ENCODE data around the gene CD247.

- TF ChIP-seq, protein P1, sequence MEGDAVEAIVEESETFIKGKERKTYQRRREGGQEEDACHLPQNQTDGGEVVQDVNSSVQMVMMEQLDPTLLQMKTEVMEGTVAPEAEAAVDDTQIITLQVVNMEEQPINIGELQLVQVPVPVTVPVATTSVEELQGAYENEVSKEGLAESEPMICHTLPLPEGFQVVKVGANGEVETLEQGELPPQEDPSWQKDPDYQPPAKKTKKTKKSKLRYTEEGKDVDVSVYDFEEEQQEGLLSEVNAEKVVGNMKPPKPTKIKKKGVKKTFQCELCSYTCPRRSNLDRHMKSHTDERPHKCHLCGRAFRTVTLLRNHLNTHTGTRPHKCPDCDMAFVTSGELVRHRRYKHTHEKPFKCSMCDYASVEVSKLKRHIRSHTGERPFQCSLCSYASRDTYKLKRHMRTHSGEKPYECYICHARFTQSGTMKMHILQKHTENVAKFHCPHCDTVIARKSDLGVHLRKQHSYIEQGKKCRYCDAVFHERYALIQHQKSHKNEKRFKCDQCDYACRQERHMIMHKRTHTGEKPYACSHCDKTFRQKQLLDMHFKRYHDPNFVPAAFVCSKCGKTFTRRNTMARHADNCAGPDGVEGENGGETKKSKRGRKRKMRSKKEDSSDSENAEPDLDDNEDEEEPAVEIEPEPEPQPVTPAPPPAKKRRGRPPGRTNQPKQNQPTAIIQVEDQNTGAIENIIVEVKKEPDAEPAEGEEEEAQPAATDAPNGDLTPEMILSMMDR (IDR thresholded peaks at IDR 0.05; ENCODE audit: low read depth, low read length), result no peak
- TF ChIP-seq POLR2A (IDR thresholded peaks at IDR 0.05; ENCODE audit: extremely low read depth, insufficient read length) (no peak), MAX (IDR thresholded peaks at IDR 0.05; ENCODE audit: low read depth, low read length) (no peak), MYC (IDR thresholded peaks at IDR 0.05; ENCODE audit: low read depth, low read length) (no peak)
Observed at GRCh38 chr1:167479331-167479979, 38.9 kb downstream of the CD247 start.

Measured in NB4 (cell line).